ENCODE data around the gene PTPRG.

GRCh38 chr3:61650719-61651410, 89.5 kb downstream of the PTPRG start:
- TF ChIP-seq CTCF (IDR thresholded peaks at IDR 0.05; ENCODE audit: low read depth, low read length, missing input control) (no peak), MAX (IDR thresholded peaks at IDR 0.05) (no peak), HNF4G (IDR thresholded peaks at IDR 0.05) (no peak)

All from liver (tissue), 3 donors.